OCI-LY3 (cell line): ENCODE measurements around the gene TULP3.

ENCODE experiments used
- CTCF ChIP-seq: fragments of 200-600, 300-600 bp; sonication (generic); IDR thresholded peaks from 2 replicates; pipeline ENCODE4 v1.5.1; 2014; ENCODE audit warnings: antibody characterized with exemption, low read length, low read depth
- EZH2phosphoT487 ChIP-seq: fragments of 200-600 bp; shearing (Covaris generic); IDR thresholded peaks from 2 replicates; pipeline ENCODE4 v1.6.1; 2018; ENCODE audit warnings: antibody characterized with exemption, mixed run types, low read depth

DNA sequence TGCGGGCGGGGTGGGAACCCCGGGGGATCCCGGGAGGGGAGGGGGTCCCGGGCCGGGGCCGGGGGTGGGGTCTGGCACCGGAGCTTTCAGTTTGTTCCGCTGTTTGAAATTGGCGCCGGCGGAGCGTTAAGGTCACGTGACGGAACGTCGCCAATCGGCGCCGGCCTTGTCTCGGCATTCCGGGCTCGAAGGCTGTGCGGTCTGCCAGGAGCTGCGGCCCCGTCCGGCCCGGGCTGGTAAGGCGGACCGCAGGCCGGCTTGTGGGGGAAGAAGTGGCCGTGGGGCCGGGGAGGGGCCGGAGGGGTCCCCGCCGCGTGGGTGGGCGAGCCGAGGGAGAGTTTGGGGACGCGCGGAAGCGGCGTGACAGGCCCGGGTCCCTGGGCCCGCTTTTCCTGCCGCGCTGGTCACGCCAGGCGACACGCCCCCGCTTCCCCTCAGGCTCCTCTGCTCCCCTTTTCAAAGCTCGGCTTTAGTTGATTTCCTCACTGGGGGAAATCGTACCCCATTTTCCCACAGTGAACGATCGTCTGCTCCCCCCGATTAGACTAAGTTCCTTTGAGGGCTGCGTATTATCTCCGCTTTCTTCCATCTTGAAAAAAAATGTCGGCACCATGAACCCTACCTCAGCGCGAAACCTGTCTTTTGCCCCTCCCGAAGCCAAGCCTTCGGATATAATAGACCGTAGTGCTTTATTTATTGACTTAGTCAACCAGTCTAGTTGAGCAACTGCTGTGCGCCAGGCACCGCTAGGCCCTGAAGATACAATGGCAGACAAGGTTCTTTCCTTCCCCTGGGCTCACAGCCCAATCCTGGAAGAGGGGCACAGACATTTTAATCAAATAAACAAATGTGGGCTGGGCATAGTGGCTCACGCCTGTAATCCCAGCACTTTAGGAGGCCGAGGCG lies 13.4 kb upstream of the TULP3 start, which contains the start of the genes FOXM1 and RHNO1:
- TF ChIP-seq CTCF (no peak), EZH2phosphoT487 (no peak)
